Activated CD8-positive, alpha-beta T cell treated with anti-CD3 and anti-CD28 coated beads for 36 hours (primary cell): ENCODE measurements around the gene HNRNPL. TPM values are rescaled to one million over a fixed set of nuclear protein-coding genes. Genes with fewer than 3 reads are reported as not detected.
"Not testable (repeated sequence)": the region's sequence is repeated elsewhere in the genome, so short reads cannot be mapped to it uniquely, and the experiment has no call there.

ENCODE experiments used
- ATAC-seq: fragments of 200-7000 bp; cut with Tn5 transposase; one replicate; pipeline ENCODE4 v1.10.0; 2021; ENCODE audit warnings: mild to moderate bottlenecking, moderate library complexity
- CTCF ChIA-PET: fragments of 350-600 bp; sonication (Branson Sonifier 250); formaldehyde crosslinking; loops from one replicate; lab custom pipeline; 2021; ENCODE audit warnings: antibody characterized with exemption; lab: Charles Lee
- POLR2A ChIA-PET: fragments of 350-600 bp; sonication (Branson Sonifier 250); formaldehyde crosslinking; loops from one replicate; lab custom pipeline; 2021; ENCODE audit warnings: antibody characterized with exemption; lab: Charles Lee
- DNase-seq: peaks from one replicate; pipeline ENCODE4 v3.0.0-alpha.2; 2020
- H3K27ac Mint-ChIP-seq: one replicate; pipeline ENCODE4 v1.8.0; 2021; ENCODE audit warnings: mild to moderate bottlenecking, mixed read lengths
- H3K27me3 Mint-ChIP-seq: one replicate; pipeline ENCODE4 v1.8.0; 2021; ENCODE audit warnings: mixed read lengths
- H3K36me3 Mint-ChIP-seq: one replicate; pipeline ENCODE4 v1.8.0; 2021; ENCODE audit warnings: low read depth, mixed read lengths
- H3K4me1 Mint-ChIP-seq: one replicate; pipeline ENCODE4 v1.8.0; 2021; ENCODE audit warnings: low read depth, mixed read lengths
- H3K4me3 Mint-ChIP-seq: one replicate; pipeline ENCODE4 v1.8.0; 2021; ENCODE audit warnings: mild to moderate bottlenecking, moderate library complexity, mixed read lengths
- H3K9me3 Mint-ChIP-seq: one replicate; pipeline ENCODE4 v1.8.0; 2021; ENCODE audit warnings: mixed read lengths
- CTCF ChIP-seq: fragments of 200-600 bp; IDR thresholded peaks from one replicate; pipeline ENCODE4 v1.8.0; 2022; ENCODE audit warnings: antibody characterized with exemption, mild to moderate bottlenecking
- intact Hi-C: fragments of 100-400 bp; cut with micrococcal nuclease; formaldehyde crosslinking; loops from one replicate; pipeline ENCODE4 v1.10.0; 2022
- total RNA-seq, 2 experiments: library from RNA; stranded (reverse); gene quantifications; one replicate each; pipeline ENCODE4 v1.2.3, GENCODE V29; 2021

The HNRNPL gene
- total RNA-seq, 2 experiments from 2014 or later: 747 to 761 TPM

GRCh38 chr19:38813323-38813722 lies 36.5 kb downstream of the HNRNPL start:
- no peak for TF ChIP-seq CTCF
- no peak for DNase-seq
- H3K27ac Mint-ChIP-seq: no peak overlapping the region
- no peak overlapping the region for H3K4me3 Mint-ChIP-seq
- no peak for ATAC-seq
- intact Hi-C loops: no loop called here
- no peaks in the 10 kb centered on the region for H3K4me1 Mint-ChIP-seq
- POLR2A ChIA-PET: no interaction called here
- H3K36me3 Mint-ChIP-seq: peaks cover 9% of the 10 kb centered on the region
- no peaks in the 10 kb centered on the region for H3K27me3 Mint-ChIP-seq
- CTCF ChIA-PET: no interaction called here
- no peaks in the 10 kb centered on the region for H3K9me3 Mint-ChIP-seq

DNA sequence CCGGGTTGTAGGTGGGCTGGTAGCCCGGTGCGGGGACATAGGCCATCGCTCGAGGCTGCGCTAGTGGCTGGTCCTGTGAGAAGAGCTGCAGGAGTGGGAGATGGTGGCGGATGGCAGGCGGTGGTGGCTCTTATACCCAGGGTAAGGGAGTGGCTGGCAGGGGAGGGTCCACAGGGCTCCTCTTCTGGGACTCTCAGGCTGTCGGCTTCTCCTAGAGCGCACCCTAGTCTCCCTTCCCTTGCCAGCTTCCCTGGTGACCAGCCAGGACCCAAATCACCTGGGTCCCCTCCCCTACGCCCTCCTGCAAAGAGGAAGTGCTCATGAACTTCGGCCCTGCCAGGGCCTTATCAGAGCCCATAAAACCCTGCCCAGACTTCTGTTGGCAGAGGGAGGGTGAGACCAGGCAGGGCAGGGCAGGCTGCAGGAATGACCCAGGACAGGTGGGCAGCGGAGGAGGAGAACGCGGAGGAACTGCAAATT lies 36.9 kb downstream of the HNRNPL start, which contains the start of gene LGALS4:
Gene LGALS4, minus strand, starts transcription at position 105 of the 480 bp plus-strand sequence. Its CDS starts 59 bp downstream, at position 46.
- POLR2A ChIA-PET: no interaction called here

DNA sequence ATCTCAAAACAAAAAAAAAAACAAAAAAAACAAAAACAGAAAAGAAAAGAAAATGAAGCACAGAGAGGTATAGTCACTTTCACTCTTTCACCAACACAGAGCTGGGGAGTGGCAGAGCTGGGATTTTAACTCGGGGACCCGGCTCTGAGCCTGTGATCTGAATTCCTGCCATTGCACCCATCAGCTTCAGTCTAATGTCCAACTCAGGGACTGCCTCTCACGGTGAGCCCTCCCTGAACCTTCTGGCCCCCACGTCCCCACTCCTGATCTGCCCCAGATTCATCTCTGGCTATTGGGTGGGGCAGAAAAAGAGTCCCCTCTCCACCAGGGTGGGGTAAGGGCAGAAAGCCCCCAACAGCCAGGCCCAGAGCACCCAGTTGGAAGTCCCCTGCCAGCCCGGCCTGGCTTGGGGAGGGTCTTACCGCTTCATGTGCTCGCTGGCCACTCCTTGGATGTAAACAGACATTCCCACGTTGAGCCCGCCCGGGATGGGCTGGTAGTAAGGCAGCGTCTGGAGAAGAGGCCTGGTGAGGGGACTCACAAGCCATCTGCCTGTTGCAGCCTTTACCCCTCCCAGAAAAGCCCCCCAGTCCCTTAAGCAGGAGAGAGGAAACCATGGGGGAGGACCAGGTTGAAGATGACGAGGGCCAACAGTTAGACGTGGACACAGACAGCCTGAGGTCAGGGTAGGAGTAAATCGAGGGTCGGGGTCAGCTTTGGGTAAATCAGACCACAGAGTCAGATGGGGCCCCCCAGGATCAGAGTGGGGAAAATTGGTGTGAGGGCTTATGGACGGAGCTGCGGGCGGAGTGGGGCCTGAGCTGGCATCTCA lies 37.6 kb downstream of the HNRNPL start:
- H3K27me3 Mint-ChIP-seq: no peaks in the 10 kb centered on the region
- no peaks in the 10 kb centered on the region for H3K9me3 Mint-ChIP-seq
- intact Hi-C loops: no loop called here
- DNase-seq (no peak), ATAC-seq (no peak)
- peaks cover 9% of the 10 kb centered on the region for H3K36me3 Mint-ChIP-seq
- TF ChIP-seq CTCF: no peak
- POLR2A ChIA-PET: no interaction called here
- H3K27ac Mint-ChIP-seq: no peak overlapping the region
- H3K4me3 Mint-ChIP-seq: no peak overlapping the region
- H3K4me1 Mint-ChIP-seq: no peaks in the 10 kb centered on the region
- CTCF ChIA-PET: interaction anchor here (0.7 to 0.9 kb wide), 2 partner anchors 11 to 52 kb away, joined by 3 read pairs; no protein-coding TSS in a partner anchor

More for the DNA sequence above, 36.9 kb downstream of the HNRNPL start, which contains the start of gene LGALS4:
- Mint-ChIP-seq H3K27ac (no peak within 1 kb of the TSS), H3K4me1 (no peaks in the 10 kb centered on the region), H3K27me3 (no peaks in the 10 kb centered on the region), H3K4me3 (no peak within 1 kb of the TSS), H3K9me3 (no peaks in the 10 kb centered on the region), H3K36me3 (peaks cover 9% of the 10 kb centered on the region)
- no peak for TF ChIP-seq CTCF
- ATAC-seq: no peak
- intact Hi-C loops: no loop called here
- CTCF ChIA-PET: no interaction called here
- DNase-seq: no peak

GRCh38 chr19:38809592-38810252 lies 40.1 kb downstream of the HNRNPL start:
- Mint-ChIP-seq H3K27me3 (no peaks in the 10 kb centered on the region), H3K36me3 (no peaks in the 10 kb centered on the region), H3K27ac (no peak overlapping the region), H3K4me3 (no peak overlapping the region), H3K9me3 (no peaks in the 10 kb centered on the region), H3K4me1 (peaks cover 5% of the 10 kb centered on the region)
- POLR2A ChIA-PET: no interaction called here
- CTCF ChIA-PET: no interaction called here
- ATAC-seq: no peak
- intact Hi-C loops: no loop called here
- no peak for TF ChIP-seq CTCF
- no peak for DNase-seq

DNA sequence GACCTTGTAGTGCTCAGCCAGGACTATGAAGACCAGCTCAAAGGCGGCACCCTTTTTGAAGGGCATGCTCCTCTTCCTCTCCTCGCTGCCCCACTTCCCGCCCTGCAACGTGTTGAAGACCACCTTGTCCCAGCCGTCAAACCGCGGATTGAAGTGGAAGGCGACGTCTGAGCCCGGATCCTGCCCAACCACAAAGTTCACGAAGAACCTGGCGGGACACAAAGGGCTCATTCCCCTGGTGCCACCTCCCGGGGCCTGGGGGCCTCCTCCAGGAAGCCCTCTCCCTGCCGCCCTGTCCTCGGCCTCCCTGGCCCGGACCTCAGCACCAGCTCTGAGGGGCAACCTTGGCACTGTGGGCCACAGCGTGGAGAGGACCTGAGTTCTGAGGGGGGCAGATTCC lies 41.0 kb downstream of the HNRNPL start:
- Mint-ChIP-seq H3K27me3 (no peaks in the 10 kb centered on the region), H3K4me3 (no peak overlapping the region), H3K4me1 (peaks cover 5% of the 10 kb centered on the region), H3K9me3 (no peaks in the 10 kb centered on the region), H3K27ac (no peak overlapping the region), H3K36me3 (no peaks in the 10 kb centered on the region)
- ATAC-seq (no peak), DNase-seq (no peak)
- intact Hi-C loops: no loop called here
- CTCF ChIA-PET: no interaction called here
- POLR2A ChIA-PET: no interaction called here
- TF ChIP-seq CTCF: no peak

GRCh38 chr19:38807374-38808098 lies 42.2 kb downstream of the HNRNPL start:
- H3K27ac Mint-ChIP-seq, H3K4me3 Mint-ChIP-seq, H3K9me3 Mint-ChIP-seq, H3K27me3 Mint-ChIP-seq, CTCF ChIA-PET, ATAC-seq, POLR2A ChIA-PET, intact Hi-C loops, H3K36me3 Mint-ChIP-seq, DNase-seq, H3K4me1 Mint-ChIP-seq: not testable (repeated sequence)
